ENCODE results near the gene SNAI1. TPM values are rescaled to one million over a fixed set of nuclear protein-coding genes. Genes with fewer than 3 reads are reported as not detected.
A peak's percentile ranks its signal among the peaks of the same experiment; 100 is the strongest.

SNAI1 gene
- total RNA-seq: not detected in 2 replicates

GRCh38 chr20:49982346-49983122 is at the start of gene SNAI1:
Gene SNAI1 (plus strand): TSS chr20:49982980. CDS start chr20:49983060, 80 bp downstream.
- DNase-seq (ENCODE audit: low read depth) (peak; percentile 57), FAIRE-seq (no peak)
- Histone ChIP-seq H3K4me3 (ENCODE audit: low read depth, low read length) (no peak within 1 kb of the TSS), H3K27me3 (ENCODE audit: control insufficient read depth, insufficient read depth, low read length) (peaks cover 6% of the 10 kb centered on the region), H3K36me3 (ENCODE audit: control insufficient read depth, insufficient read depth, low read length) (no peaks in the 10 kb centered on the region)
- TF ChIP-seq CTCF (IDR thresholded peaks at IDR 0.05; ENCODE audit: insufficient read depth, low read length, severe bottlenecking): peak; percentile 47

DNA sequence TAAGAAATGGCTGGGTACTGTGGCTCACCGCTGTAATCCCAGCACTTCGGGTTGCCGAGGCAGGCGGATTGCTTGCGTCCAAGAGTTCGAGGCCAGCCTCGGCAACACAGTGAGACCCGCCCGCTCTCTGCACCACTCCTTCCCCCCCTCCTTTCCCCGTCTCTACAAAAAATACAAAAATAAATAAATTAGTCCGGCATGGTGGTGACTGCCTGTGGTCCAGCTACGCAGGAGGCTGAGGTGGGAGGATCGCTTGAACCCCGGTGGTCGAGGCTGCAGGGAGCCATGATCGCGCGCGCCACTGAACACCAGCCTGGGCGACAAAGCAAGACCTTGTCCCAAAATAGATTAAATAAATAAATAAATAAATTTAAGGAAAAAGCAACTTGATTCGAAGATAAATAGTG is 47.0 kb upstream of the SNAI1 start:
- Histone ChIP-seq H3K4me3 (ENCODE audit: low read depth, low read length) (peak overlapping the region; percentile 92), H3K27me3 (ENCODE audit: control insufficient read depth, insufficient read depth, low read length) (no peaks in the 10 kb centered on the region)
- no peak for FAIRE-seq

DNA sequence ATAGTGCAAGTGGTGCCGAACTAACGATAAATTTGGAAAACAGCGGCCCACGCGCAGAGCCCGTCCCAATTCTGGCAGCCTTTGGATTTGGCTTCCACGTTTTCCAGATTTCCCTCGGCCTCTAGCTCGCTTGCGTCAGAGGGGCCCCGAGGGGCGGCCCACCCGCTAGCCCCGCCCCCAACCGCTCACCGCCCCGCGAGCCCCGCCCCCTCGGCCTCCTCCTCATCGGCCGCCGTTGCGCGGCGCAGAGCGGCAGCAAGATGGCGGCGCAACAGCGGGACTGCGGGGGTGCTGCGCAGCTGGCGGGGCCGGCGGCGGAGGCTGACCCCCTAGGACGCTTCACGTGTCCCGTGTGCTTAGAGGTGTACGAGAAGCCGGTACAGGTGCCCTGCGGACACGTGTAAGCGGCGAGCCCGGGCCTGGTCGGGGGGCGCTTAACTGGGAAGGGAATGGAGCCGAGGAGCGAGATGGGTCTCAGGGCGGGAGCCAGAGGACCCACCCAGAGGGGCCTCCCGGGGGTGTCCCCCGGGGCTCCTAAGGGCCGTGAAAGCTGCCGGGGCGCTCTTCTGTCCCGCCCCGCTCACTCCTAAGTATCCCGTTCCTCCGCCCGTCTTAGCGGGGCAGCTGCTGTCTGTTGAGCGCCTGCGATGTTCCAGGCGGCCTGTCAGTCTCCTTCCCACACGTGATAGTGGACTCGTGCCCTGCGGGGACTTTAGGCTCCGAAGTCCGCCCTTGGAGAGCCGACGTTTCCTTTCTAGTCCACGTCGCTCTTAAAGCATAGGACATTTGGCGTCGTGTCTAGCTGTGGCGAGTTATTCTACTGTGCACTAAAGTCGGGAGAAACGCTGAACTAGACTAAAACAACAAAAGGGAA is 46.4 kb upstream of the SNAI1 start, which contains the start of gene RNF114:
Gene RNF114 (plus strand): TSS at position 245 of the 874 bp plus-strand sequence. CDS start 16 bp downstream, at position 261.
- no peak for TF ChIP-seq CTCF (IDR thresholded peaks at IDR 0.05; ENCODE audit: insufficient read depth, low read length, severe bottlenecking)
- Histone ChIP-seq H3K4me3 (ENCODE audit: low read depth, low read length) (peak within 1 kb of the TSS; percentile 92), H3K27me3 (ENCODE audit: control insufficient read depth, insufficient read depth, low read length) (no peaks in the 10 kb centered on the region), H3K36me3 (ENCODE audit: control insufficient read depth, insufficient read depth, low read length) (peaks cover 8% of the 10 kb centered on the region)
- DNase-seq (ENCODE audit: low read depth): peak; percentile 52
- no peak for FAIRE-seq

More for the DNA sequence above, 47.0 kb upstream of the SNAI1 start:
- H3K36me3 ChIP-seq (ENCODE audit: control insufficient read depth, insufficient read depth, low read length): peaks cover 6% of the 10 kb centered on the region
- no peak for TF ChIP-seq CTCF (IDR thresholded peaks at IDR 0.05; ENCODE audit: insufficient read depth, low read length, severe bottlenecking)
- no peak for DNase-seq (ENCODE audit: low read depth)

GRCh38 chr20:49937027-49937929 is 45.5 kb upstream of the SNAI1 start:
- TF ChIP-seq CTCF (IDR thresholded peaks at IDR 0.05; ENCODE audit: insufficient read depth, low read length, severe bottlenecking): no peak
- peak; percentile 57 for DNase-seq (ENCODE audit: low read depth)
- FAIRE-seq: no peak

More at GRCh38 chr20:49937027-49937929, 45.5 kb upstream of the SNAI1 start:
- Histone ChIP-seq H3K36me3 (ENCODE audit: control insufficient read depth, insufficient read depth, low read length) (peaks cover 11% of the 10 kb centered on the region), H3K4me3 (ENCODE audit: low read depth, low read length) (peak overlapping the region; percentile 92), H3K27me3 (ENCODE audit: control insufficient read depth, insufficient read depth, low read length) (no peaks in the 10 kb centered on the region)
